ENCODE results near the gene PPP1R15B.
A peak's percentile ranks its signal among the peaks of the same experiment; 100 is the strongest.

The PPP1R15B gene

DNA sequence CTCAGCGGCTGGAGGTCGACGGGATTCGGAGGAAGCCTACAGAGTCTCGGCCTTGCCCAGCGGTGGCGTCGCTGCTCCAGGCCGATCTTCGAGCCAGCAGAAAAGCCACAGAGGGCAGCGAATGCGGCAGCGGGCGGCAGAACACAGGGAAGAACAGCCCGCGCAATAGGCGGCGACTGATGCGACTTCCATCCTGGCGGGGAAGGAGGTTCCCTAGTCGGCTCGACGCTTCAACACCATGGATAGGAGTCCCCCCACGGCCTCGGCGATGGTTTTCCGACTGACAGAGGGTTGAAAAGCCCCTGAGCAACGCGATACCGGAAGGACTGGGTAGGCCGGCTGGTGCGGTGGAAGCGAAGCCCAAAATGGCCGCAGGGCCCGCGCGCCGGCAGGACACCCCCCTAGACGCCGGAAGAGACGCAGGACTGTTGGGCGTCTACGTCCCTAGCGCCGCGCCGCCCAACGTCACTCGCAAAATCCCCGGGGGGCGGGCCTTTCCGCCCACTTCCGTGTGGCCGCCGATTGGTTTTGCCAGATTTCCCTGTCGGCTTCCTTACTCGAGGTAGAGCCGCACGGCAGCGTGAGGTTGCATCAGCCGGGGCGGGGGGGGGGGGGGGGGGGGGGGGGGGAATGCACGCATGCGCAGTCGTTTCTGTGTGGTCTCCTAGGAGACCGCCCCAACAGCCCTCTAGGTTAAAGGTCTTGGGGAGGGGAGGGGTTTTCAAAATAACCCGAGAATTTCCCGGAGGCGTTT lies at the start of gene PPP1R15B:
Gene PPP1R15B, minus strand, starts transcription at position 367 of the 754 bp plus-strand sequence. CDS start 406 bp downstream, outside the sequence.
- DNase-seq: peak; percentile 99

DNA sequence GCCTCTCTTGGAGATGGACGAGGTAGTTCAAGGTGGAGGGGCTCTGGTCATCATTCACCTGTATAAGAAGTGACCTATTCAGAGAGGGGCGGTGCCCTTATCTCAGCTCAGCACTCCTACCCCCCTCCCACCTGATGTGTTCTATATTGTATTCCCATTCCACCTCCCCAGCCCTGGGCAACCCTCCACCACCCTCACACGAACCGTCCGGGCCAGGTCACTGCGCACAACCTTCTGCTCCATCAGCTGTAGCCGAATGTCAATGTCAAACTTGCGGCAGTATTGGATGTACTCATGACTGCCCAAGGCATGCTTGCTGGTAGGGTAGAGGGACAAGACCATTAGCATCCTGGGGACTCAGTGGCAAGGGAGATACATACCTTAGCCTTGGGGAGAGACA lies 48.7 kb upstream of the PPP1R15B start:
- no peak for DNase-seq

DNA sequence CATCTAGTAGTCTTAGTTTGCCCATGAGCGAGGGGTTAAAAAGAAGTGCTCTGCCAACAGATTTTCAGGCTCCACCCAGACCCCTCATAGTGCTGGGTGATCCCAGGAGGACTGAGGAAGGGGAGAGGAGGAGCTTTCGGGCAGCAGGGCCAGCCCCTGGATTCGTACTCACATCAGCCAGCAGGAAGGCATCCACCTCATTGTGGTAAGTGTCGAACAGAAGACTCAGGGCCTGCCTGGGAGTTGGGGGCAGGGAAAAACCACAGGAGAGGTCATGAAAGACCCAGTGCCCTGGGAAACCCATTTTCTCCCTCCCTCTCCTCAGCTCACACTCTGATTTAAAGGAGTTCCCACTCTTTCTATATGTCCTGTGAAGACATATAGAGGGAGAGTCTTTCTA lies 48.1 kb upstream of the PPP1R15B start:
- no peak for DNase-seq

DNA sequence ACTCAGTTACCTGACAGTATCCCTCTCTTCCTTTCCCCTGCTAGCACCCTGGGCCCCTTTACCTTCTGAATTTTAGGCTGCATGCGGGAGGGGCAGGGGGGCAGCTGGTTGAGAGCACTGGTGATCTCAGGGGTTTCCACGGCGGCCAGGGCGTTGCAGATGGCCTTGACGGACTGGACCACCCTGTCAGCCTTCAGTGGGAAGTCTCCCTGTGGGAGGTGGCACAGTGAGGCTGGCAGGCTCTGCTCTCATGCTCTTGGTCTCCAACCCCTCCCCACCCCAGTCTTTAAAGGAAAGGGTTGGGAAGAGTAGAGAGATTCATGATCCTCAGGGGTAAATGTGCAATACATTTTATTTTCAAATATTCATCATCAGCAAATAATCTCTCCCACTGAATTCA lies 46.0 kb upstream of the PPP1R15B start:
- no peak for DNase-seq

DNA sequence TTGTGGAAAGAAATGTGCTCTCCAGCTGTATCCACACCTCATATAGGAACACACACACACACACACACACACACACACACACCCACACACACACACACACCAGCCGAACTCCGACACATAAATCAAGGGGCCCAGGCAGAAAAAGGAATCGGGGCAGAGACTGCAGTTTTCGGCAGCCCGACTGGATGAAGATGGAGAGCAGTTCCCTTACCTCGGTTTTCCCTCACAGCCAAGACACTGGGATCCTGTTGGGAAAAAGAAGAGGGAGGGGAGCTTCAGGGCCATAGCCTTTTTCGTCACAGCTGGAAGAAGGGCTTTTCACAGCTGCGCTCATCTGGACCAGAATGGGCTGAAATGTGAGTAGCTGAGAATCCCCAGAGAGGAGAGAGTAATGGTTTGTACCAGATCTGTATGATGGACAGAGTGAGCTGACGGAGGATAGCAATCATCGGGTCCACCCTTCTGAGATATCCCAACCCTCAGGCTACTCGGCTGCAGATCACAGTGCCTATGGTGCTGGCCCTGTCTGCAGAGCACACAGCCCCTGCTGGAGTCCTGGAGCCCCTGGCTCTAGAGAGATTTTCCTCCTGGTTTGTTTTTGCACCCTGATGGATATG lies 45.3 kb upstream of the PPP1R15B start:
- peak; percentile 9 for DNase-seq

DNA sequence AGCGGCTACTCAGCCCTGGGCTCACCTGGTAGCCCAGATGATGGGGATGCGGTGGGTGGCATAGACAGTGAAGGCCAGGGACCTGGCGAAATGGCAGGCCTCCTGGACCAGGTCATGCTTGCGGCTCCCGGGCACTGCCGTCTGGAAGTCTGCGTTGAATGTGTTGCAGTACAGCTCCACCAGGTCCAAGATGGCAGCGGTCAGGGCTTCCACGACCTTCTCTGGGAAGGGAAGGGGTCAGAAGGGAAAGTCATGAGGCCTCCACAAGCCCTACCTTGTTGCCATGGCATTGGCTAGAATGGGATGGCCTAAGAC lies 44.2 kb upstream of the PPP1R15B start:
- no peak for DNase-seq

DNA sequence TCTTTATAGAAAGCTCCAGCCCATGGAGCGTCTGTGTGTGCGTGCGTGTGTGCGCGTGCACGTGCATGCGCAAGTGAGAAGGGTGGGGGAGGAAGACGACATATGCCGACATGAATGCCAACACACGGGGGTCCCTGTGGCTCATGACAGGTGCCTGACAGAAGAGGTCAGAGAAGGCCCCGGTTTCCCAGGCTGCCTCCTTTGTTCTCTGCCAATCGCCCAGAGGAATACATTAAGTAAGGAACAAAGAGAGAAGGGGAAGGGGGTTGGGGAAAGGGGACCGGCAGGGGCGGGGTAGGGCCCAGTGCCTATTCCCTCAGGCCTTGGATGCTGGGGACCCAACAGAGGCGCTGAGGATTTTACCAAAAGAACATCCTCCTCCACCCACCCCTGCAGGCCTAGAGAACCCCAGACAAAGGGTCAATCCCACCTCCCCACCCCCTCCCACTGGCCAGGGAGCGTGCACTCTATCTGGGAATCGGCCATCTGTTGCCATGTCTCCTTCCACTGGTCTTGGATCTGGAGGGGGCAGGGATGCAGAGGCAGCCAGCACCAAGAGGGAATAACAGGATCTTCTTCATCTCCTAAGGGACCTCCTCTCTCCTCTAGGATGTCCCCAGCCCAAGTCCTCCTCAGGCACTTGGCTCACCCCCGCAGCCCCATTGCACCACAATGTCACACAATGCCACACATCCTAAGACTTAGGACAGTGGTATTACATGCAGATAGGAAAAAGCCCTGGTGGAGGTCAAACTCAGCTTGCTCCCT lies 43.6 kb upstream of the PPP1R15B start:
- no peak for DNase-seq

DNA sequence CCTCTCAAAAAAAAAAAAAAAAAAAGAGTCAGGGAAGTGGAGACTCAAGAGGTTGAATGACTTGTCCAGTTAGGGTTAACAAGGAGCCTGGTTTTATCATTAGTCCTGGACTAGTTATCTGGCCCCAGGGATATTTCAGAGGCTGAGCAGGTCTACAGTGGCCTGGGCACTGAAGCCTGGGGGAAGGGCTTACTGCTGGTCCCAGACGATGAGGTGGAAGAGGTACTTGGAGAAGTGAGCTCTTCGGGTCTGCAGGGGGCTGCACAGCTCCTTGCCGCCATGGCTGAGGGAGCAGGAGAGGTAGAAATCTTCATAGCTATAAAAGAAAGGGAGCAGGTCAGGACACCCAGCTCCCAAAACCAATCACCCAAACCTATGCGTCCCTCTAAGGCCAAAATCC lies 42.9 kb upstream of the PPP1R15B start:
- no peak for DNase-seq

DNA sequence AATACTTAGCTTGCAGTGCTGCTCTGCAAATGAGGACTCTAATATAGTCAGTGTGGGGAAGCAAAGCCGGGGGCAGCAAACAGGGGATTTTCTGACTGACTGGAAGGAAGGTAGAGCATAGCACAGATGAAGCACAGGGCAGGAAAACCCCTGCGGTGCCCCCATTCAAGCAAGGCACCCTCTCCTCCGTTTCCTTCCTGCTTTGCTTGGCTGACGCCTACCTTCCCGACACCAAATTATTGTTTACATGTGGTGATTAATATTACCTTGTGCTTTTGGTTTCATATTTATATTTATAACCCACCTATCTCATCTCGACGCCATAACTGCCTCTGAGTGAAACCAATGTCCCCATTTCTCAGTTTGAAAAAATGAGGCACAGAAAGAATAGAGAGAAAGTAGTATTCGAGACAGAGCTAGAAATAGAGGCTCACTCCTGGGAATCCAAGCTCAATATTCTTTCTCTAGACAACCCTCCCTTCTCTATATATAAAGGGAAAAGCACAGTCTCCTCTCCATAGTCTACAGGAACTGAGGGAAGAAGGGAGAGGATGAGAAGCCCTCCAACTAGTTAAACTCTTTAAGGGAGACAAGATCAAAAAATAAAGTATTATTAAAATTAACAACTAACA lies 41.6 kb upstream of the PPP1R15B start:
- no peak for DNase-seq

DNA sequence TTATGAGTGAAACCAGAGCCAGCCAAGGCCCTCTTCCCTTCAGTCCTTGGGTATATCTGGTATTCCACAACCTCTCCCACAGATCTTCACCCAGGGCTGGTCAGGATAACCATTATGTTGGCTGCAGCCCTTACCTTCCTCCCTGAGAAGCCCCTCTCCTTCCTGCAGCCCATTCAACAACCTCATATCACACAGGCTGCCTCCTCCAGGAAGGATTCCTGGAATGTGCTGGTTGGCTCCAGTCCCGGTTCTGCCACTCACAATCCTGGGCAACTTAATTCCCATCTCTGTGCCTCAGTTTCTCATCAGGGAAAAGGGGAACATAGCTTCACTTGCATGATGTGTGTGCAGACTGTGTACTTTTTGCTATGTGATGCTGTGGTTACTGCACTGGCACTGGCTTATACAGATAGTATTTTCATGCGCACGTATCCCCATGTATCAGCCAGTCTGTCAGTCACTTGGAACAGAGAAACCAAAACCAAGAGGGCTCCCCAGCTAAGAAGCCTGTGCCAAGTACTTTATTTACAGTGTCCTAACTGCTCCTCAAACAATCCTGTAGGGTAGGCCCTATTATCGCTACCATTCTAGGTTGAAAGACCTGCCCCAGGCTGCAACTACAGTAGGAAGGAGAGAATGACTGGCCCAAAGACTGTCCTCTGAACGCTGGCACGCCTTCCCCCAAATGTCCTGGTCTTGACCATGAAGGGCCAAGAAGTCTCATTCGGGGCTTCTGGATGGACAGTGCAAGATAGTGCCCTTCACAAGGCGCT lies 39.9 kb upstream of the PPP1R15B start:
- DNase-seq: no peak

DNA sequence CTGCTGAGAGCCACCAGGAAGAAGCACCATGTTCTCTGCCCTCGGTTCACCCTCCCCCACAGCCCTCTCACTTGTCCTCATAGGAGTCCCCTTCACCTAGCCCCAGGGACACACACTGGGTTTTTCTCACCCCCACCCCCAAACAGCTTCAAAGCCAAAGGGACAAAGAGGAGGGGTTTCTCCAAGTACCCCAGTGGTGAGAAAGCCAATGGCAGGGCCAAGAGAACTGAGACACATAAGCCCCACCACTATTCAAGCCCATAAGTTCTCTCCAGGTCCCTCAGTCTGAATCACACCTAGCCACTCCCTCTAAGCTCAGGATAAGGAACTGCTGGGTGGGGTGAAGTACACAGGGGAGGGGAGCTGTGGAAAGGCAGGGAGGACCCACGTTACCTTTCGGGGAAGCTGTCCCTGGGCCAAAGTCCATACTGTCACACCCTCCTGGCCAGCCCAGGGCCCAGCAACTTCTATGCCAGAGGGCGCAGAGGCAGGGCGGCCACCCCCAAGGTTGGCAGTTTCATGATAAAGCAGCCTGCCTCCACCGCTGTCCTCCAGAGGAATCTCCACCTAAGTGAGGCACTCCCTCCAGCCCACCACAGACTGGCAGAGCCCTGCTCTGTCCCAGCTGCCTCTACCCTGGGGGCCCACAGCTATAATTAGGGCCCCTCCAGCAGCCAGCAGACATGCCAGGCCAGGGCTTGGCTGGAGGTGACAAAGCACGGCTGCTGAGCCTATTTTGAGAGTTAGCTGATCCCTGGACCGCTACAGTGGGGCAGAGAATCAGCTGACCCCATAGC lies 39.0 kb upstream of the PPP1R15B start:
- no peak for DNase-seq

DNA sequence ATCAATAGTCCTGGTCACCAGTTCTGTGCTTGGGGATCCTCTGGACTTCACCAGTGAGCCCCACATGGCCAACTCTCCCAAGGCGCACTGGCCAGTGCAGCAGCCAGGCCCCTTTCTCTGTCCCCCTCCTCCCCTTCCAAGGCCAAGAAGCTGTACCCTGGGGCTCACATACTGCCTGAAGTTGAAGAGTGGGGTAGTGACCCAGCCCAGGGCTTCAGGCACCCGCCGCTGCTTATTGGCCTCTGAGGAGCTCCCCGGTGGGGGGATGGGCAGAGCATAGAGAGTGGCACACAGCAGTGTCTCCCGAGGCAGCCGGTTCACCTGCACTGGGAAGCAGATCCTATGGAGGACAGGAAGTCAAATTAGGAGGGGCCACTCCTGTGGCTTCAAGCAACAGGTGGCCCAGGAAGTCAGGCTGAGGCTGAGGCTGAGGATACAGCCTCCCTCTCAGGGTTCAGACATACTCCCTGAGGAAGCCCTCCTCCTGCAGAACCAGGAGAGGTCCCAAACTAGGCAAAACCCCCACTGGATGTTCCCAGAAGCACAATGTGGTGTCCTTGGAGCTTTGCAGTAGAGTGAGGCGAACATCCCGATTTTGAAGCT lies 38.2 kb upstream of the PPP1R15B start:
- no peak for DNase-seq

DNA sequence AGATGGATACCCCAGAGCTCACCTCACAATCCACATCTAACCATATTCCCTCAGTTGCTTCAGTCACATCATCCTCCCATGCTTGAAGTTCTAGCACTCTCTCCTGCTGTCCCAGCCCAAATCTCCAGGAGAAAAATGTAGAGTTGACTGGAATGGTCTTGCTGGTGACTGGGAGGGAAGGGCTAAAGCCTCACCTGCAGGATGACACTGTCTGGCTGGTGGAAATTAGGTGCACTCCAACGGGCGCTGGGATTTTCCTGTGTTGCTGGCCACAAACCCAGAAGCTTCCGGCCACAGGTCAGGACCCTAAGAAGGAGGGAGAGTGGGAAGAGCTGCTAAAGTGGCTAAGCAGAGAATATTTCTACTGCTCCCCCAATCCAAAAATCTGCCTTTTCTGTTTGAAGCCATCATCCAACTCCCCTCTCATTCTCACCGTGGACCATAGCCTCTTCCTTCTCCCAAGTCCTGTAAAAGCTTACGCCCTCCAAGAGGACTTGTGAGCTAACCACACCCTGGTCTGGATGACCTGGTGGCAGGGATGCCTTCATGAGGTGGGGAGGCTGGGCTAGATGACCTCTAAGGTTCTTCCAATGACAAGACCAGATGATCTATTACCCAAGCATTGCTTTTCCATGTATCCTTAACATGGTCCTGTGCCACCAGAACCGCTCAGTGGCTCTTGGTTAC lies 37.5 kb upstream of the PPP1R15B start:
- DNase-seq: no peak

DNA sequence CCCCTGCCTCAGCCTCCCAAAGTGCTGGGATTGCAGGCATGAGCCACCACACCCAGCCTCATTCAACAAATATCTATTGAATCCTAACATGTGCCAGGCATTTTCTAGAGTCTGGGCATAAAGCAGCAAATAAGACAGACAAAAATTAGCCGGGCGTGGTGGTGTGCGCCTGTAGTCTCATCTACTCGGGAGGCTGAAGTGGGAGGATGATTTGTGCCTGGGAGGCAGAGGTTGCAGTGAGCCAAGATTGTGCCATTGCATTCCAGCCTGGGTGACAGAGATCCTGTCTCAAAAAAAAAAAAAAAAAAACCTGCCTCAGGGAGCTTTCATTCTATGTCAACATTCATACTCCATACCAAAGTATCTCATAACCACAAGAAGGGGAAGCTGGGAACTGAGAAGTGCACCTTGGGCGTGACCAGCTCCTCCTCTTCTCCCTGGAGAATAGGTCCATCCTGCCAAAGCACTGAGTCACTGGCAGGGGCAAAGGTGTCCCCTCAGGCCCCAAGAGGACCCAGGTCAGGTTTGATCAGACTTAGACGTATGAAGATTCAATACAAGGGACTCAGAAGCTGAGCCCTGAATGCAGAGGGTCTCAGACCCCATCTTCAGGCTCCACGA lies 36.8 kb upstream of the PPP1R15B start:
- DNase-seq: peak; percentile 7

DNA sequence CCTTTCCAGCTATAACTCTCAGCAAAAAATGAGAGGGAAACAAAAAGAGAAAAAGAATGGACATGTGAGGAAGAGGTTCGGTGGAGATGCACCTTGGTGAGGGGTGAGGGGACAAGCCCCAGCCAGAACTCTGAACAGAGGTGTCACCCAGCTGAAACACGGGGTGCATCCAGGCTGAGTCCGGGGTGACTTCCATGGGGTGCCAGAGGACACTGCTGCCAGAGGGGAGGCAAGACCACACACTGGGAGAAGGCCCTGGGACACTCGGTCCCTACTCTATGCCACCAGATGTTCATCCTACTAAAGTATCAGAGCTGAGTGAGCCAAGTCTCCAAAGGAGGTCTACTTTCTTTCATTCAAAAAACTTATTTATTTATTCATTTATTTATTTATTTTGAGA lies 36.1 kb upstream of the PPP1R15B start:
- no peak for DNase-seq

DNA sequence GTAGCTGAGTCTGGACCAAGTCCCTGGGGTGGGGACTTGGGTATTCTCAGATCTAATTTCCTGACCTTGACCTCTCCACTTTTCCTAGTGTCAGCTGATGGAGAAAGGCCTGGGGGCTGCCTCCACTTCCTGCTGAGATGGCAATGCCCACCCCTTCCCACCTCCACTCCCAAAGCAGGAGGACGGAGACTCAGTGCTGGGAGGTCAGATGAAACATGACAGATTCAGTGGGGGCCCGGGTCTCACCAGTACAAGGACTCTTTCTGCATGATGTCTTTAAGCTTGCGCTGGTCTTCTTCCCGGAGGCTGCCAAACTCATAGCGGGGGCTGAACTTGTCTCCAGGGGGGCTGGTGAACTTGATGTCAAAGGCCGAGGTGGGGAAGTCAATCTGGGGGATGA lies 35.6 kb upstream of the PPP1R15B start:
- DNase-seq: no peak

DNA sequence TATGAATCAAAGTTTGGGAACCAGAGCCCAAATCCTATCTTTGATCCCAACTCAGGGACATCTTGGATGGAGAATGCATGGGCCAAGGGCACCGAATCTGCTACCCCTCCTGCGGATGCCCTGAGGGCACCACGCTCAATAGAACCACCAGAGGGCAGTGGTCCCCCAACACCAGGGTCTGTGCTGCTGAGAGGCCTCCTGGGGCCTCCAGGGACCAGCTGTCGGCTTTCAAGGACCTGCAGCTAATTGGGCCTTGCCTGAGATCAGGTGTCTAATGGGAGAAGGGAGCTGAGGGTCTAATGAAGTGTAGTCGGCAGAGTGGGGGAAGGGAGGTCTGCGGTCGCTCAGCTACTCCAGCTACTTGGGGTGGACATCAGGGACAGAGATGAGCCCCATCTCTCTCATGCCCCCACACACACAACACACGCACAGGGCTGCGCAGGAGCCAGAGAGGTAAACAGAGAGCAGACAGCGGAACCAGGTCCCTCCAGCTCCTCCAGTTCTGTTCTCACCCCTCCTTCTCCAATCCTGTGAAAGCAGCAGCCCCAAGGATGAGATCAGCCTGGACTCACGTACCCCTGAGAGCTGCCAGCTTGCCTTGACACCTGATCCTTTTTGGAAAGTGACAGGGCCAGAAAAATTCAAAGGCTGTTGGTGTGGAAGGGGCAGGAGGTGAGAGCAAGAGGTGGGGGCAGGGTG lies 34.9 kb upstream of the PPP1R15B start:
- DNase-seq: peak; percentile 61

DNA sequence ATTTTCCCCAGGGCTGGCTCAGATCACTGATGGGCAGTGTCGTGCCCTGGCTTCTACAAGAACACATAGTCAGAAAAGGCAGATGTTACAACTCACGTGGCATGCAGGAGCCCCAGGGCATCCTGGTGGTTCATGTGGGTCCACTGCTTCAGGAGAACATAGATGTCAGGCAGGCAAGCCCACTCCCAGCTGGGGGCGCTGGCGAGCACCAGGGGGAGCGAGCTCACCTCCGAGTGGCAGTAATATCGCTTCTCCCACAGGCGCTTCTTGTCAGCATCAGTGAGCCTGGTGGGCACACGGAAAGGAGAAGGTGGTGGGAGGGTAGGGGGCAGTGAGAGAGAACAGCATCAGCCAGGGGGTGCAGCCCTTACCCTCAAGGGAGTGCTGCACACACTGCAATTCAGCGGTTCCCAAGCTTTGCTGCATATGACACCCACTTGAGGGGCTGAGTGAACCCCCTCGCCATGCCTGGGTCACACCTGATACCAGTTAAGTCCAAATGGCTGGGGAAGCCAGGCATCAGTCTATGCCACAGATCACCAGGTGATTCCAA lies 34.3 kb upstream of the PPP1R15B start:
- peak; percentile 24 for DNase-seq

DNA sequence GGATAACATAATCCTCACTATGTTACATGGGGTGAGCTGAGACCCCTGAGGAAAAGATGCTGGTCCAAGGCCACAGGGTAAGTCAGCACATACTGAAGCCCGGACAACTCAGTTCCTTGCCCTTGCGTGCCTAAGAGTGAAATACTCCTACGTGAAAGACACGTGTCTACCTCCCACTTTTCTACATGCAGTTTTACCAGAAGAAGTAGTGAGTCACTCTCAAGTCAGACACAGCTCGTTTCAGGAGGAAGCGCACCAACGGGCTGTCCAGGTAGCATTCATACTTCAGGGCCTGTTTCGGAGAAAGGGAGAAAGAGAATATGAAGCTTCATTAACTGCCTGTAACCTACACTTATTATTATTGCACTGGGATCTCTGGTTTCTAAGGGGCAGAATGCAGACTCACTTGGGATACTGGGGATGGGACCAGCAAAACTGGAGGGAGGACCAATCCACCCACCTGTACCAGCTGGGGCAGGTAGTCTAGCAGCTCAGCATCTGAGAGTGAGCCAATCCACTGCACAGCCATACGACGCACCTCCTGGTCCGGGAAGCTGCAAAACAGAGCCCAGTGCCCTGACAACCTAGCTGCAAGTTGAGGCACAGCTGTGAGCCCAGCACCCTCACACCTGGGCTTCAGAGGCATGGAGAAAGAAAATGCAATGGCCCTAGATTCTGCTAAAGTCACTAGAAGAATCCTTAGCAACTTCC lies 32.4 kb upstream of the PPP1R15B start:
- no peak for DNase-seq
